Kidney capillary endothelial cell (primary cell): ENCODE results near the gene C14orf180.

Experiments used
- DNase-seq: peaks from one replicate; pipeline ENCODE4 v3.0.0-alpha.2; 2018; ENCODE audit warnings: low spot score

Gene C14orf180

DNA sequence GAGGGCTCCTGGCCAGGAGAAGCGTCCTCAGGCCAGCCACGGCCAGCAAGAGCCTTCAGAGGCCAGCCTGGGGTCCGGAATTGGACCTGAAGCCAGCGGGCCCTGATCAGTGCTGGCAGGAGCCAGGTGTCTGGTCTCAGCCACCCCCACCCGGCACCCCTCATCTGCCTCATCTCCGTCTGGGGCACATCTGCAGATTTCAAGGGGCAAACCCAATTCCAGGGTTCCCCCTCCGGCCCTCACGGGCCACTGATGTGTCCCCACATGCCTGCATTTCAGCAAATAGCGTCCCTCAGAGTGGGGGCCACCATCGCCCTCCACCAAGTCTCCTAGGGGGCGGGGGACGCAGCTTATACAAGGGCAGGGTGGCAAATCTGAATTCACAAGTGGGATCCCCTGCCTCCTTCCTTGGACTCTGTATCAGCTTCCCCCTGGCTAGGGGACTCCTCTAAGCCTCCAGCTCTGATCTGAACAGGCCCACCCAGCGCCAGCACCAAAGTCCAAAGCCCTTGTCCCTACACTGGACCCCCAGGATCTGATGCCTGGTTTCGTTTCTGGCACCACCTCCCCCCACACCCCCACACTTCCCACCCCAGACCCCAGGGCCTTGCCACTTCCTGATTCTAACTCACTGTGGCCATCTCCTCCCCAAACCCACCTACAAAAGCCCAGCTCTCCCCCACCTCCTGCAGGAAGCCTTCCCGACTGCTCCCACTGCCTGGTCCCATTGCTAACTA, 14.9 kb downstream of the C14orf180 start:
- no peak for DNase-seq

DNA sequence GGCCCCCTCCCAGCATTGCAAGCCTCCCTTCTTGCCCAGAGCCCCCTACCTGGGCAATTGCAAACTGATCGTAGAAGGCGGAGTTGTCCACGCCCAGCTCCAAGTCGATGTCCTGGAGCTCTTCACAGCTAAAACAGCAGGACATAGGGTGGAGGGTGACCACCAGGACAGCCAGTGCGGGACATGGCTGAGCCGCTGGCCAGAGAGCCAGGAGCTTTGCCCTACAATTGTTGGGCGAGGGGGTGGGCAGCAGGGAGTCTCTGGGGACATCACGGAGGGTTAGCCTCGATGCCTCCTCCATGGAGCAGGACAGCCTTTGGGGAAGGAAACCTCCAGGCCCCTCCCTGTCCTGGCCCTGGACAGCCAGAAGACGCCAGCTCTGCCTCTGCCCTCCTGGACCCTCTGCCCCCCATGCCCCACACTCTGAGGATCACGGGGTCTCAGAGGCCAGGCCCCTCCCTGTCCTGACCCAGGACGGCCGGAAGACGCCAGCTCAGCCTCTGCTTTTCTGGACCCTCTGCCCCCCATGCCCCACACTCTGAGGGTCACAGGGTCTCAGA, 15.6 kb downstream of the C14orf180 start:
- DNase-seq = no peak

DNA sequence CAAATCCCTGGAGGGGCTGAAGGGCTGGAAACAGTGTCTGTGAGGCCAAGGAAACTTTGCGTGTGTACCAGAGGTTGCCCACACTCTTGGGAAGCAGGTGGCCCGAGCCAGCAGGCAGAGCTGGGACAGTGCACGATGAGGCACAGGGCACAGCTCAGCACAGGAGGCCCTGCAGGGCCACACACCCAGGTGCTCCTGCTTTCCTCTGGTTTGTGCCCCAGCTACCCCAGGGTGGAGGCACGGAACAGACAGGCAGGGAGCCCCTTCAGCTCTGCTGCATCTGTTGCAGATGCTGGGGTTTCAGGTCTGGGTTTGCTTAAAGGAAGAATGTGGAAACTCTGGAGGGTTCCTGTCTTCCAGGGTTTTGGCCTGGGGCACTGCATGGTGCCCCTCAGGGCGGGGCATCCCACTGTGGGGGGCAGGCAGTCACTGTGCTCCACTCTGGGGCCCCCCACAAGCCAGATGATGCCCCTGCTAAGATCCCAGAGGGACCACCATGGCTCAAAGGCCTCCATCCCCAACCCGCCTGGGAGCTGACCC, 16.4 kb downstream of the C14orf180 start:
- no peak for DNase-seq

DNA sequence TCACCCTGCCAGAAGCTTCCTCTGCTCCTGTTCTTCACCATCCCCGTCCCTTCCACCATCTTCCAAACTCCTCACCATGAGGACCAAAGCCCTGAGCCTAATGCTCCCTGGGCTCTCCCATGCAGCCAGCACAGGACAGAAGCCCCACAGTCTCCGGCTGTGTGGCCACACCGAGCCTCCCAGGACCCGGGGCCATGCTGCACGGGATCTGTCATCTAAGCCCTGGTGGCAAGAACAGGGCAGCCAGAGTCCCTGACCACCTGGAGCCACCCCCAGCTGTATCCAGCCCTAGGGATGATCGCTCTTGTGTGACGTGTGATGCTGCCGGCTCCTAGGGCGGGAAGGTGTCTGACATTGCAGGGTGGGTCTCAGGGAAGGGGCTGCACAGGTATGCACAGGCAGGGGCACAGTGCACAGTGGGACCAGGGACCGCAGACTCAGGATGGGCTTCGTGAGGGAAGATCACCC, 16.9 kb downstream of the C14orf180 start:
- no peak for DNase-seq

DNA sequence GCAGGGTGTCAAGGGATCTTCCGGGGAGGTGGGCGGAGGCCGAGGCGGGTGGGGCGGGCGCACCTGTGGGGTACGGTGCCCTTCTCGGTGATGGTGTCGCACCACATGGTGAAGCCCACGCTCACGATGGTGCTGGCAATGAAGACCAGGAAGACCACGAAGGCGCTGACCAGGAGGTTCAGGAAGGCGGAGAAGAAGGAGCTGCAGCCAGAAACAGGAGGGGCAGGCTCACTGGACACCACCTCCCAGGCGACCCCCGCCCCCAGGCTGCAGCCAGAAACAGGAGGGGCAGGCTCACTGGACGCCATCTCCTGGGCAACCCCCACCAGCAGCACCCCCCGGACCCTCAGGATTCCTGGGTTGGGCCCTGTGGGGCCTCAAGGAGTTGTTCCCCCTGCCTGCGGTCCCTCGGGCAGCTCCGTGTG, 17.4 kb downstream of the C14orf180 start:
- no peak for DNase-seq

DNA sequence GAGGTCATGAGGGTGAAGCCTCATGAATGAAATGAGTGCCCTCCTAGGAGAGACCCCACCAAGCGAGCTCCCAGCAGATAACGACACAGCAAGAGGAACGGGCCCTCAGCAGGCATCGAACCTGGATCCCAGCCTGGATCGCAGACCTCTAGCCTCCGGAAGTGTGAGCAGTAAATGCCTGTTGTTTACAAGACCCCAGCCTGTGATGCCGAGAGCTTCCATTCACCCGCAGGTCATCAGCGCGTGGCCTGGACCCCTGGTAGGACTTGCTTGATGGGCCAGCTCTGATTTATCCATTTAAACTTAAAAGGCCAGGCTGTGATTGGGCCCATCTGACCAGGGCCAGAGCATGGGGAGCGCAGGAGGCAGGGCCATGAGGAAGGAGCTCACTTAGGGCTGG, 18.0 kb downstream of the C14orf180 start:
- DNase-seq = no peak

DNA sequence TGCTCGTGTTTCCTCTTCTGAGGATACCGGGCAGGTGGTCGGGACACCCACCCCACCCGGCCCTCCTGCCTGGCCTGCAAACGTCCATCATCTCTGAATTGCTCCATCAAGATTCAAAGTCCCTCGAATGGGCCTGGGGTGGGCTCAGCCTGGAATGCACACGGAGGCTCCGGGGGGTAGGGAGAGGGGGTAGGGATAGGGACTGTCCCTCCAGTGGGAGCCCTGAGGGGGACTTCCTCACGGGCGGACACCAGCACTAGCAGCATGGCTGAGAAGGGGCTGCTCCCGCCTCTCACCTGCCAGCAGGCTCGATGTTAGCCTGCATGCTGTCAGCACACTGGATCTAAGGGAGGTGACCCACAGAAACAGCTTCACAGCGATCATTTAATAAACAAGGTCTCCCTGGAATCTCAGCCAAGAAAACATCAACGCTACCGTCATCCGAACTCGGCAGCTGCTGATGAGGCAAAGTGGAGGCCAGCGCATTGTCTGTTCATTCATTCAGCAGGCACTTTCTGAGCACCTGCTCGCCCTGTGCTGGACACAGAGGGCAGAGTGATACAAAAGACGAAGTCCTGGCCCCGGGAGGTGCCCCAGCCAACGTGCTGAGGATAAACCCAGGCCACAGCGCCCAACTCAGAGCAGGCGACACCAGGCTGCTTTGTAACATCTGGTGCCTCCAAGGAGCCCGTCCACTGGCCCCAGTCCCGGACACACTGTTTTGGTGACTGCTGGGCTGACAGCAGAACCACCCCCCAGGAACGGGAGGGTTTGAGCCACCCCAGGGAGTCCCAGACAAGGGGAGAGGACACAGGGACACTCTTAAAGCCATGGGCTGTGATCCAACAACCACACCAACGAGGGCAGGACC, 18.7 kb downstream of the C14orf180 start:
- DNase-seq = no peak

DNA sequence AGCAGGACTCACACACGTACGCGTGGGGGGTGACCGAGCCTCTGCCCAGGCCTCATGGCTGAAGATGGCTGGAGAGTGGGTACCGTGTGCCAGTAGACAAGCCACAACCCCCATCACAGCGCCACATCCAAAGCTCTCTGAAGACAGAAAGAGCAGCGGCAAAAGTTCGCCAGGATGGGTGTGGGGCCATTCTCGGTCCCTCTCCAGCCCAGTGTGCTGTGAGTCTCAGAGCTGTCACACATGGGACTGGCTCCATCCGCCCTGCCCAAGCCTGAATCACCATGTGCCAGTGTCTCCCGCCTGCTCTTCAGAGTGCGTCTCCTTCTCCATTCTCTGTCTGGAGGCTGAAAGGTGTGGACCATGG, 19.3 kb downstream of the C14orf180 start:
- no peak for DNase-seq

DNA sequence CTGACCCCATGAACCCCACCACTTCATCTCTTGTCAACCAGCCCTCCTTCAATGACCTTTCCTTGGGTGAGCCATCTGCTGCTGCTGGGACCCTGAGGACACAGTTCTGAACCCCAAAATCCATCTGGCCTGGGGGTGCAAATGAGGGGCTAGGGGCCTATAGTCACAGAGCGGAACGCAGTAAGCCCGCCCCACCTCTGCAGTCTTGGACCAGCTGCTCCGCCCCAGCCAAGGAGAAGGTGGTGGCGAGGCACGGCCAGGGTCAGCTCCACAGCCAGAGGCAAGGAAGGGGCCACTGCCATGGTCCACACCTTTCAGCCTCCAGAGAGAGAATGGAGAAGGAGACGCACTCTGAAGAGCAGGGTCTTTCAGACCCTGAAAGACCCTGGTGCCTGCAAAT, 19.9 kb downstream of the C14orf180 start:
- no peak for DNase-seq

DNA sequence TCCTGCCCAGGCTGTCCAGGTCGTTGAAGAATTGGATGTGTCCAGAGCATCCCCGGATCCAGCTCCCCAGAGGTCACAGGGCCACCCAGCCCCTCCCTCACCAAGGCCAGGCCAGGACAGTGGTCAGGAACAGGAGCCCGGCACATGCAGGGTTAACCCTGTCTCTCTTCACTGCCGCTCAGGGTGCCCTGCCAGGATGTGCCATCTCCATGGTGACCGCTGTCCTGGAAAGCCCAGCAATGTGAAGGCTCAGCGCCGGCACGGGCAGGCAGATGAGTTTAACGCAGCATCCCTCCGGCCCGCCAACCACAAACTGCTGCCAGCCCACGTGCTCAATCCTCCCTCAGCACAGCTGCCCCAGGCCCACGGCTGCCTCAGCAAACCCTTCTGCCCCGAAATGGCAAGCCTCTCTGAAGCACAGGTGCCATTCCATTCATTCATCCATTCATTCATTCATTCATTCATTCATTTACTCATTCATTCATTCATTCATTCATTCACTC, 20.6 kb downstream of the C14orf180 start:
- no peak for DNase-seq

DNA sequence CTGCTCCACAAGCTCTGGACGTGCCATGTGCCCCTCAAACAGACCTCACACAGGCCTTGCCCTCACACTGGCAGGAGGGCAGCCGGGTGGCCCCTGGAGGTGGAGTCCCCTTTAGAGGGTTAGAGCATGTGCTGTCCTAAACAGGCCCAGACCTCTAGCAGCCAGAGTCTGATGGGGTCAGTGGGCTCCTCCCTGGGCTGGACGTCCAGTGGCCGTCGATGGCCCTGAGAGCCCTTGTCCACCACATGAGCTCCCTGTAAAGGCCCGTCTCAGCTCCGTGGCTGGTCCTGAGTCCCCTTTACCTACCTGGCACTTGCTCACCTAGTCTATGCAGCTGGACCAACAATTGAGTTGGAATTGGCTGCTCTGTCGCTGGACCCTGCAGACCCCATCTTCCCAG, 21.2 kb downstream of the C14orf180 start:
- DNase-seq = no peak

DNA sequence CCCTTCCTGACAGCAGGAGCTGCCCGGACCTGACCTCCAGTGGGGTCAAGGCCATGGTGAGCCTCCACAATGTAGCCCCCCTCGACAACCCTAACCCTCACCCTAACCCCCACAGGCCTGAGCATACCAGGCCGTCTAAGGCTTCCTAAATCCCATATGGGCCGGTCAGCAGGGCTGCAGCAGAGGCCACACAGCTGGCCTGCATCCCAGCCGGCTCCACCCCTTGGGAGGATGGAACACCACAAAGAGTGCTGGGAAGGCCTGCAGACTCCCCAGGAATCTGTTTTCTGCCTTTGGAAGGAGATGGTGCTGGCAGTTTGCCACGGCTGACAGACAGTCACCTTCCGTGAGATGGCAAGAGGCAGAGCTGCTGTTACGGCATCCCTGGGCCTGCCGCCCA, 22.2 kb downstream of the C14orf180 start:
- DNase-seq = no peak

DNA sequence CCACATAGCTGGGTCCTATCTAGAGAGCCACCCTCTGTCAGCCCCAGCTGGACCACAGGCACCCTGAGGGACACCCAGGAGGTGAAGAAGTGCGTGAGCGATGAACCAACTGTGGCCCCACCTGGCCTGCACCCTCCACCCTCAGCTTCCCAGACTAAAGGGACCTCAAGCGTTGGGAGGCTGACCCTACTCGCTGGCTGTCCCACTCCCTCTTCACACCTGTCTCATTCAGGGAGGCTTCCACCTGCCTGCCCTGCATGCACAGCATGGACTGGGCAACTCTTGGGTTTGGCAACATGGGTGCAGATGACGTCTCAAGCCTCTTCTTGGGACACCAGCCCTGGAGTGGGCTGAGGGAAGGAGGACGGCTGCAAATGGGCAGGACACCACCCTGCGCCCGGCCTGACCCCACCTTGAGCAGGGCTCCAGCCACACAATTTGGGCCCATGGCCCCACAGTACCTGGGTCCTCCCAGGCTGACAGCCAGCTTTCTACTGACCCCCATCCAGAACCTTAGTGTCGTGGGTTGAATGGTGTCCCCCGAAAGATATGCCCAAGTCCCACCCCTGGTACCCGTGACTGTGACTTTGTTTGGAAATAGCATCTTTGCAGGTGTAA, 22.9 kb downstream of the C14orf180 start:
- DNase-seq = no peak

DNA sequence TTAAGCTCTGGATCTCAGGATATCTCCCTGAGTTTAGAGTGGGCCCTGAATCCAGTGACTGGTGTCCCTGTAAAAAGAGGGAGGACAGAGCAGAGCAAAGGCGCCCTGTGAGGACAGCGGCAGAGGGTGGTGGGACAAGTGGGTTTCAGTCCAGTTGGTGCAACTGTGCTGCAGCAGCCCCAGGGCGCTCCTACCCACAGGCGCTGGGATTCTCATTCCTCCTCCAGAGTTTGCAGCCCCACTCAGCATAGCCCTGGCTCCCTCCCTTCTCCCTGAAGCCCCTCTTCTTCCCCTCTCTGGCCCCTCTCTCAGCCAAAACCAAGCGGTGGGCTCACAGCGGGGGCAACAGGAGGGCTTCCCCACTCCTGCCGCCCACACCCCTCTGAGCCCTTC, 23.4 kb downstream of the C14orf180 start:
- no peak for DNase-seq

DNA sequence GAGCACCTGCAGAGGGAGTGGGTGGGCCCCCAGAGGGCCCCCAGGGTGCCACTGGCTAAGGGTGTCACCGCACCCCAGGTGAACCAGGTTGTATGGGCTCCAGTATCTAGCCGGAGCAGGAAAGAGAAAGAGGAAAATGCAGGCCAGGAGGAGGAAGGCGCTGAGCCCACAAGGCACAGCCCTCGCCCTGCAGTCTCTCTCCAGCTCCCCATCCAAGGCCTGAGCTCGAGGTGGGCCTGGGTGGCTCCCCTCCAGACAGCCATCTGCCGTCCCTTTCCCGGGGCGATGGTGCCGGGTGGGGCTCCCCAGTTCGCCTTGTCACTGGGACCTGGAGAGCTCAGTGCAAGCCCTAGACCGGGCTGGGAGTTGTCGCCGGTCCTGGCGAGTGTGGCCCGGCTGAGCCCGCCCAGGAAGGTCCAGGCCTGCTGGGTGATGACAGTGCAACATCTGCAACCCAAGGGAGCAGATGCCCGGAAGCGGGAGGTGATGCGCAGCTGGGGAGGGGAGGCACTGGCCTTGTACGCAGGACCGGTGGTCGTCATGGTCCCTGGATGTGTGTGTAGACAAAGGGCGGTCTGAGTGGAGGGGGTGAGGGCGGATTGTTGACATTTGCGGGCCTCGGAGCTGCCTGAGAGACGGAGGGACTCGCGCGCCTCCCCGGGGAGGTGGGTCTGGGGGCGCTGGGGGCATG, 24.3 kb downstream of the C14orf180 start:
- no peak for DNase-seq

DNA sequence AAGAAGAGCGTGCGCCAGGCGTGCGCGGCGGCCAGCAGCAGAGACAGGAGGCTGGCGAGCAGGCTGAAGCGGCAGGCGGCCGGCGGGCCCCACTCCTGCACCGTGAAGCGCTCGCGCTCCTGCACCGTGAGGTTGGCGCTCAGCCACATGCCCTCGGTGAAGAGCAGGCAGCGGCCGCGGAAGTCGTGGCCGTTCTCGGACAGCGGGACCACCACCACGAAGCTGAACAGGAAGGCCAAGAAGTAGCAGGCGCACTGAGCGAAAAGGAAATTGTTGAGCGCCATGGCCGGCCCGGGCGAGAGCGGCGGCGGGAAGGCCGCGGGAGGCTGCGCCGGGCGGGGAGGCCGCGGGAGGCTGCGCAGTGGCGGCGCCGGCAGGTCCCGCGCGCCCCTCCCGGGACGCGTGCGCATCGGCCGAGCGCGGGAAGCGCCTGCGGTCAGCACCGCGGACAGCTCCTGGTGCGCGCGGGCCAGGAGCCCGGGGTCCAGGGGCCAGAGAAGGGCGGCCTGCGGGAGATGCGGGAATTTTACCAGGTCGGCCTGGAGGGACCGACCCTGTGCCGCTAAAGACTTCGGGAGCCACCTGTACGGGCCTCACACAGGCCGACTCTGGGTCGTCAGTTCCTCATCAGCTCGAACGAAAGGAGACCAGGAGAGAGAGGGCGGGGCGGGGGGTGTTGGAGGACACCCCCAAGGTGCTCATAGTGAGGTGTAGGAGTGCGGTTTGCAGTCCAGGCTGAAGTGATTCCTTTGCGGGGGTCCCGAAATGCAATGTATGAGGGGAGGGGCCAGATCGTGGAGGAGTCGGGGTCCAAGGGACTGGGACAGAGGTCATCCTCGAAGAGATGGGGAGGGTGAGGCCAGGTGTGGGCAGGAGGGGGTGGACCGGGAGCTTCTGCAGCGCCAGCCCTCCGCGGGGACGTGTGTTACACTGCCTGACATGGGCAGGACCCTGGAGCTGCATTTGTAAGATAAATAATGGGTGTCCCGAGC, 25.2 kb downstream of the C14orf180 start, which contains the start of gene TMEM179:
Gene TMEM179, minus strand, starts transcription at position 315 of the 992 bp plus-strand sequence. Its CDS starts 31 bp downstream, at position 284.
- DNase-seq = no peak

DNA sequence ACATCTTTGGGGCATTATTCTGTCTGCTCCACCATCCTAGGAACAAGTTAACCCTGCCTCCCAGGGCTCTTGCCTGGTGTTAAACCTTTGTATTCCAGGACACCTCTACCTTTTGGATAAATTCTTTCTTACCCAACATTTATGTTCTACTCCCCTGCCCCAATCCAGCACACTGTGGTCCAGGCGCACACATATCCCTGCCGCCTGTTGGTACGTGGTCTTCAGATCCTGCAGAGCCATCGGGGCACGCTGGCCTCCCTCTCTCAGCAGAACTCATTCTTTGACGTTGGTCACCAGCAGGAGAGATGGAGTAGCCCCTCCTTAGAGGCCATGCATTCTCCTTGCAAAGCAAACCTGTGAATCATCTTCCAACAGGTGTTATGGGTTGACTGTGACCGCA, 30.1 kb downstream of the C14orf180 start:
- no peak for DNase-seq

DNA sequence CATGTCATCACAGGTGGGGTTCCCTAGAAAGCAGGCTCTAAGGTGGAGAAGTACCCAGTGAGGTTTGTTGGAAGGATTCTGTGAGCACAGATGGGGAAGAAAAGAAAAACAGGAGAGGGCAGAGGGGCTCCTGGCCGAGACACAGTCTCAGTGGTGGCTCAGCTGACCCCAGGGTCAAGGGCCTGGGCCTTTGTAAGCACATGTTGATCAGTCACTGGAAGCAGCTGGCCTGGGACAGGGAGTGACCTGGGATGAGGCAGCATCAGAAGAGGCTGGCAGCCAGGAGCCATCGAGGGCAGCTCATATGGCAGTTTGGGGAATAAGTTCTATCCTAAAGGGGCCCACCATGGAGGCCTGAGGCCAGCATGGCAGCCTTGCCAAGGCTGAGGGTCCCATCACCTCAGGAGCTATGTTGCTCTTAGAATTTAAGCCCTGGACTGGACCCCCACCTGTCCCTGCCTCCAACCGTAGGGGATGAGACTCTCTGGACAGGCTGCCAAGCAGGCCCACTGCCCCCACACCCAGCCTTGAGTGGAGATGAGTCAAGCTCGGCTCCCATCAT, 31.3 kb downstream of the C14orf180 start:
- DNase-seq = no peak

DNA sequence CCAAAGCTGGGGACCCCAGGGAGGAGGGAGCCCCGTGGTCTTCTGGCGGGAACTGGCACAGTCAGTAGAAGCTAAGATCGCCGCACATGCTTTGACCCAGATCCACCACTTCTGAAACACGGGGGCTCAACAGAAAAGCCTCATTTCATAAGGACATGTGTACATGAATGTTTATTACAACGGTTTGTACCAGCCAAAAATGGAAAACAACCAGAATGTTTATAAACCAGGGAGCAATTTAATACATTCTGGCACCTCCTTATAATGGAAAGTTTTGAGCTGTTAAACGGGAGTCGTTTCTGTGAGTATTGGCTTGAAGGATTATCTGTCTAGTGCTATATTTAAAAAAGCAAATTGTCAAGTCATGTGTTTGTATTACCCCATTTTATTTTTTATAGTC, 32.3 kb downstream of the C14orf180 start:
- no peak for DNase-seq
